SK-MEL-5 (cell line): ENCODE results near the gene LYVE1. TPM values are rescaled to one million over a fixed set of nuclear protein-coding genes. Genes with fewer than 3 reads are reported as not detected.

ENCODE experiments used
- DNase-seq: peaks from one replicate; pipeline ENCODE4 v3.0.0-alpha.2; 2016; ENCODE audit warnings: low read depth, low spot score
- in situ Hi-C: cut with HindIII; loops from 2 replicates; pipeline ENCODE4 v1.10.0; 2016; ENCODE audit warnings: low sequenced_read_pairs, high pct_unique_total_duplicates, low pct_unique_long_range_greater_than_20kb
- polyA plus RNA-seq, 2 experiments: library from polyadenylated mRNA; depleted of rRNA; stranded (reverse); fragments of >200 nt; gene quantifications; 2 replicates each; pipeline ENCODE4 v1.2.3, GENCODE V29; 2015
- total RNA-seq: library from RNA; depleted of rRNA; stranded (reverse); fragments of >200 nt; shearing (Covaris generic); gene quantifications from 2 replicates; pipeline ENCODE4 v1.2.3, GENCODE V29; 2014; rRNA removed

LYVE1 gene
- total RNA-seq, result not detected in 2 replicates
- polyA plus RNA-seq (2015; cell fraction: cytosol; rRNA removed), result not detected in 2 replicates
- polyA plus RNA-seq (2015; cell fraction: nucleus; rRNA removed), result not detected in 2 replicates

DNA sequence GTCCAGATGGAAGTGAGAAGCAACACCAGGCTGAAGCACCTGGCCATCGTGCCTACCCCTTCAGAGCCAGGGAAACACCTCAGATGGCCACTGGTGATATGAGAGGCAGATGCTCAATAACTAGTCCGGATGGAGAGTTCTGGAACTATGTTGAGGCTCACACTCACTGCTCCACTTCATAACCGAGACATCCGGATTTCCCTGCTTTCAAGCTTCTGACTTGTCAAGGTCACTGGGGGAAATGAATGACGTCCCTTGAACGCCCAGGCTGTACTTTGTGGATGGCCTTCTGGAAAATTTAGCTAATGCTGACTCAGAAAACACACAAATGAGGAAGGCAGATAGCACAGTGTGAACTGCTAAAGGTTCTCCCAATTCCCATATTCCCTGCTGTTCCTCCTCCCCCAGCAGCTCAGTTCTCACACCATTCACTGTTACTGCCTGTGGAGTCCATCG is at the start of gene LYVE1:
TSS of gene LYVE1 (minus strand) at position 180 of the 456 bp plus-strand sequence. CDS start at position 47, 133 bp downstream.
- no peak for DNase-seq
- in situ Hi-C loops, result no loop called here

- DNase-seq, result no peak
- in situ Hi-C loops, result no loop called here
Measured at GRCh38 chr11:10617551-10617950, 49.1 kb upstream of the LYVE1 start.

GRCh38 chr11:10611979-10612862 is 43.8 kb upstream of the LYVE1 start:
- in situ Hi-C loops, result no loop called here
- no peak for DNase-seq

- in situ Hi-C loops, result no loop called here
- DNase-seq, result no peak
Measured at GRCh38 chr11:10609636-10610035, 41.2 kb upstream of the LYVE1 start.

DNA sequence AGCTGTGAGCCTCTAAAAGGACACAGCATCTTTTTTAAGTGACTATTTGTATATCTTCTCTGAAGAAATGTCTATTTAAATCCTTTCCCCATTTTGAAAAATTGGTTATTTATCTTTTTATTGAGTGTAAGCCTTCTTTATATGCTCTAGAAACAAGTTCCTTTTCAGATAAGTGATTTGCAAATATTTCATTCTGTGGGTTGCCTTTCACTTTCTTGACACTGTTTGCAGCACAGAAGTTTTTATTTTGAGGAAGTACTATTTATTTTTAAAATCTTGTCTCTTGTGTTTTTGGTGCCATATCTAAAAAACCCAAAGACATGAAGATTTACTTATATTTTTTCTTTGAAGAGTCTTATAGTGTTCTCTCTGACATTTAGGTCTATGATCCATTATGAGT is 40.1 kb upstream of the LYVE1 start:
- DNase-seq, result no peak
- in situ Hi-C loops, result no loop called here

DNA sequence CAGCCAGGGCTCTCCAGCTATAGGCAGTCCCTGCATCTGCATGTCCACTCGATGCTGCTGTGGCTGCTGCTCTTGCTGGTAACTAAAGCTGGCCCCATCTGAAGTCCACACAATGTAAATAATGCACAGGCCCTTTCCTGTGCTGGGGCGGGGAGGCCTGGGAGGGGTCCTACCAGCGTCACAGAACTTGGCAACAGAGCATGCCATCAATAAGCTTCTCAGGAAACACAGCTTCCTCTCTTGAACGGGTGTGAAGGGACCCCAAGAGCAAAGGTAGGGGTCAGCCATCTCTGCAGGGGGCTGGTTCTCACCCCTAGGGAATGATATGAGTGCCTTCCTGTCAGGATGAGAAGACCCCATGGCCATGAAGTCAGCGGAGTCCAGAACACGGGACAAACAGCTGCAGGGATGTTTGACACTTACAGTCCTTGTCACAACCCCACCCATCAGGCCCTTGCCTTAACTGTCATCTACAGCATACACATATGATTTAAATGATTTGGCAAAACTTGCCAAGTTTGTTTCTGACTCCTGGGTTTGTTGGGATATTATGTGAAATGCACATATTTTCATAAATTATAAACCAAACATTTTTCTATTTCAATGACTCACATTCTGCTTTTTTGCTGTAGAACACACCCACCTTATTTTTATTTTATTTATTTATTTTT is 39.1 kb upstream of the LYVE1 start:
- in situ Hi-C loops, result no loop called here
- no peak for DNase-seq

DNA sequence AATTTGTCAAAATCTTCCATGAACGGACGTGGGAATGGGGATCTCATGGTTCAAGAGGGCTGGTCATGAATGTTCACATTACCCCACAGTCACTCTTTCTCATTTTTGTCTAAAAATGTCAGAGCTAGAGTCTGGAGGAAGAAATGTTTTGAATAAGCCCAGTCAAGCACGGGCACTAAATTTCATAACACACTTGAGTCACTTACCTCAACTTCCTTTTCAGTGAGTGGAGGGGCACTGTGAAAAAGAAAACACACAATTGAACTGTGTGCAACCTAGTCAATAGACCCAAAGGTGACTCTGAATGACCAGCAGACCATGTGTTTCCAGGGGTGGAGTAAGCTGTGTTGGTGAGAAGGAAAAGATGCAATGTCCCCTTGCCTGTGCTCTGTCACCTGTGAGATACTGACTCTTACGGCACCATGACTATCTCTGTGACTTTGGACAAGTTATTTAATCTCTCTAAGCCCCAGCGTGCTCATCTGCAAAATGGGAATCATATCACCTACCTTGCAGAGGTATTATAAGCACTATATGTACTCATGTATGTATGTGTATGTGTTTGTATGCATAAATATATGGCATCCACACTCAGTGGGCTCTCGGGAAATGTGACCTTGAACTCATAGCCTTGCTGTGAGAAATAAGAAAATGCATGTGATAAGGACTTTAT is 38.2 kb upstream of the LYVE1 start:
- no peak for DNase-seq

DNA sequence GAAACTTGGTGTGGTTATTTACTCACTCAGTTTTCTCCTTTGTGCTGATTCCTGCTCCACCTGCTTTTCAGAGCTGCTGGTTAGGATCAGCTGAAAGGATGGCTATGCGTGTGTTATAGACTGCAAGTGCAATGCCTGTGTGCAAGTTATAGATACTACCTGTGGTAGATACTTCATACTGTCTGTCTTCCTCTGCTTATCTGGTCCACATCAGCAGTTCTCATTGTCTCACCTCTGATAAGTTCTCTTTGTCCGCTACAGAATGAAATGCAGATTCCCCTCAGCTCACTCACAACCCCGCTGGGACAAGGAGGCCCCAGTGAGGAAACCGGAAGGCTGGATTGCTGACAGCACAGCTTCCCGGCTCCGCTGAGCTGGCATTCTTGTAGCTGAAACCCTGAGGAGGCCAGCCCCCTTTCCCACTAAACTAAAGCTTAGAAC is 37.5 kb upstream of the LYVE1 start:
- no peak for DNase-seq
- in situ Hi-C loops, result no loop called here

More for the DNA sequence above, 38.2 kb upstream of the LYVE1 start:
- in situ Hi-C loops, result no loop called here

- in situ Hi-C loops, result no loop called here
- DNase-seq, result no peak
Measured at GRCh38 chr11:10604798-10605197, 36.3 kb upstream of the LYVE1 start.

GRCh38 chr11:10604340-10604748 is 35.9 kb upstream of the LYVE1 start:
- in situ Hi-C loops, result no loop called here
- no peak for DNase-seq

DNA sequence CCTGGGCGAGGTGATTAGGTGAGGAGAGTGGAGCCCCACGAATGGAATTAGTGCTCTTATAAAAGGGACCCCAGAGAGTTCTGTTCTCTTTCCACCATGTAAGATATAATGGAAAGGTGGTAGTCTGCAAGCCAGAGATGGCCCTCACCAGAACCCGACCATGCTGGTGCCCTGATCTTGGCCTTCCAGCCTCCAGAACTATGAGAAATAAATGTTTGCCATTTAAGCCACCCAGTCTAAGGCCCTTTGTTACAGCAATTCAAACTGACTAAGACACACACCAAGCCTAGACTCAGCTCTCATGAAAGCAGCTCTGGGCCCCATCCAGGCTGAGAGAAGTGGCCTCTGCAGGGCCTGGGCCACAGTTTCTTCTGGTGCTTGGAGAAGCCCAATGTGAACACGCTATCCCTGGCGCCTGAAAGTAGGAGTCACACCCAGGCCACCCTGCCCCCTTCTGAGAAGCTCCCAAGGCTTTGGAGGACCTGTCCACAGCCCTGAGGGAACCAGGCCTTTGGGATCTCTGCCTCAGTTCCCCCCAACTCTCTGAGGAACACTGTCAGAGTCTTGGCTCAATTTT is 35.3 kb upstream of the LYVE1 start:
- no peak for DNase-seq
- in situ Hi-C loops, result no loop called here

- in situ Hi-C loops, result no loop called here
- DNase-seq, result no peak
Measured at GRCh38 chr11:10602945-10603344, 34.5 kb upstream of the LYVE1 start.

DNA sequence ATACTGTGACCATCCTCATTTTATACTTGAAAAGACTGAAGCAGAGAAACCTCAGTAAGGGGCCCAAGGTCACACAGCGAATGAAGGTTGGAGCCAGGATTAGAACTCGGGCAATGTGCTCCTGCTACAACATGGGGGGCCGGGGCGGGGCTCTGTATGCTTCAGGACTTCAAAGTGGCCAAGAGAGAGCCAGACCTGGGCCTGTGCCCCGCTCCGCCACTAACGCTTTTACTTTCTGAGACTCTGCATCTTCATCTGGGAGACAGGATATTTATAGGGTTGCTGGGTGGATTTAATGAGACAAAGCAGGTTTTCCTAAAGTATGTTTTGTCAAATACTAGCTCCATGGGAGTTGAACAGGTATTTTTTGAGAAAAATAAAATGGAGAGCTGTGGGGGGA is 33.9 kb upstream of the LYVE1 start:
- DNase-seq, result no peak
- in situ Hi-C loops, result no loop called here

GRCh38 chr11:10601837-10602236 is 33.4 kb upstream of the LYVE1 start:
- no peak for DNase-seq
- in situ Hi-C loops, result no loop called here

GRCh38 chr11:10600570-10601248 is 32.2 kb upstream of the LYVE1 start:
- in situ Hi-C loops, result no loop called here
- DNase-seq, result no peak

- DNase-seq, result no peak
- in situ Hi-C loops, result no loop called here
Measured at GRCh38 chr11:10599388-10600175, 31.1 kb upstream of the LYVE1 start.
